Karpas-422 (cell line): ENCODE measurements around the gene DACT3. TPM values are rescaled to one million over a fixed set of nuclear protein-coding genes. Genes with fewer than 3 reads are reported as not detected.

Source experiments
- DNase-seq: peaks from one replicate; pipeline ENCODE4 v3.0.0-alpha.2; 2015
- H2AFZ ChIP-seq: fragments of 200-600 bp; sonication (generic); 2 replicates; pipeline ENCODE4 v1.6.1; 2014; ENCODE audit warnings: antibody characterized with exemption, low read length, mixed read lengths
- H3K27ac ChIP-seq: fragments of 200-600 bp; sonication (generic); 2 replicates; pipeline ENCODE4 v1.5.1; 2014; ENCODE audit warnings: mild to moderate bottlenecking, low read length, moderate library complexity
- H3K27me3 ChIP-seq: fragments of 200-600 bp; sonication (generic); 2 replicates; pipeline ENCODE4 v1.6.1; 2014; ENCODE audit warnings: low read length, mixed read lengths
- H3K36me3 ChIP-seq: fragments of 200-600 bp; sonication (generic); 2 replicates; pipeline ENCODE4 v1.6.1; 2014; ENCODE audit warnings: low read length, mixed read lengths; ENCODE audit not compliant: insufficient read depth
- H3K4me1 ChIP-seq: fragments of 200-600 bp; sonication (generic); 2 replicates; pipeline ENCODE4 v1.6.1; 2014; ENCODE audit warnings: mild to moderate bottlenecking, low read length, mixed read lengths
- H3K4me2 ChIP-seq: fragments of 200-600 bp; sonication (generic); 2 replicates; pipeline ENCODE4 v1.6.1; 2014; ENCODE audit warnings: low read length, low read depth, mild to moderate bottlenecking; ENCODE audit not compliant: poor library complexity, severe bottlenecking
- H3K4me3 ChIP-seq: fragments of 200-600 bp; sonication (generic); 2 replicates; pipeline ENCODE4 v1.5.1; 2014; ENCODE audit warnings: mild to moderate bottlenecking, antibody characterized with exemption, low read length, mixed read lengths
- H3K79me2 ChIP-seq: fragments of 200-600 bp; sonication (generic); 2 replicates; pipeline ENCODE4 v1.6.1; 2014; ENCODE audit warnings: mild to moderate bottlenecking, low read length, mixed read lengths
- H3K9ac ChIP-seq: fragments of 200-600 bp; sonication (generic); 2 replicates; pipeline ENCODE4 v1.6.0; 2014; ENCODE audit warnings: low read length
- H3K9me2 ChIP-seq: fragments of 200-600 bp; sonication (generic), shearing (Covaris generic); replicated peaks from 2 replicates; pipeline ENCODE4 v1.6.0; 2014; ENCODE audit warnings: mild to moderate bottlenecking, low read length, moderate library complexity; ENCODE audit not compliant: insufficient read depth
- H3K9me3 ChIP-seq: fragments of 300-700, 200-600 bp; sonication (generic); 2 replicates; pipeline ENCODE4 v1.6.1; 2014; ENCODE audit warnings: low read length, mixed read lengths
- H4K20me1 ChIP-seq: fragments of 200-600 bp; sonication (generic); 2 replicates; pipeline ENCODE4 v1.6.1; 2014; ENCODE audit warnings: mild to moderate bottlenecking, antibody characterized with exemption, low read length, low read depth; ENCODE audit not compliant: insufficient read depth
- total RNA-seq: library from RNA; depleted of rRNA; stranded (reverse); fragments of >200 nt; shearing (Covaris generic); gene quantifications from 2 replicates; pipeline ENCODE4 v1.2.3, GENCODE V29; 2014; ENCODE audit warnings: low replicate concordance

The DACT3 gene
- total RNA-seq, 1 experiment from 2014 or later = 0.19 TPM

DNA sequence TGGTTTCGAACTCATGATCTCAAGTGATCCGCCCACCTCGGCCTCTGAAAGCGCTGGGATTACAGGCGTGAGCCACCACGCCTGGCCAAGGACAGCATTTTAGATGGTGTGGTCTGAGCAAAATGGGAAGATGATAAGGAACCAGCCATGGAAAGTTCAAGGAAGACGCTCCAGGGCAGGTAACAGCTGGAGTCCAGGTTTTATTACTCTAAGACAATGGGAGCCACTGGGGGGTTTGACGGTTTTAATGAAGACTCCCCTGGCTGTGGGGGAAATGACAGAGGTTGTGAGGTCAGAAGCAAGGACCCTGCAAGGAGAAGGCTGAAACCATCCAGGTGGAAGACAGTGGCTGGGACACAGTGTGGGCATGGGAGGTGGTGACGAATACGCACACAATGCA lies 35.1 kb upstream of the DACT3 start:
- H3K9me2 ChIP-seq = no peaks in the 10 kb centered on the region
- DNase-seq = no peak
- H3K4me3 ChIP-seq = no peak overlapping the region
- H3K27me3 ChIP-seq = no peaks in the 10 kb centered on the region
- H4K20me1 ChIP-seq = no peaks in the 10 kb centered on the region
- peaks cover 57% of the 10 kb centered on the region for H3K36me3 ChIP-seq
- no peaks in the 10 kb centered on the region for H3K79me2 ChIP-seq
- H3K27ac ChIP-seq = no peak overlapping the region
- no peaks in the 10 kb centered on the region for H3K4me1 ChIP-seq
- H3K9me3 ChIP-seq = no peaks in the 10 kb centered on the region
- no peak overlapping the region for H3K4me2 ChIP-seq
- H3K9ac ChIP-seq = no peak overlapping the region
- no peak overlapping the region for H2AFZ ChIP-seq

DNA sequence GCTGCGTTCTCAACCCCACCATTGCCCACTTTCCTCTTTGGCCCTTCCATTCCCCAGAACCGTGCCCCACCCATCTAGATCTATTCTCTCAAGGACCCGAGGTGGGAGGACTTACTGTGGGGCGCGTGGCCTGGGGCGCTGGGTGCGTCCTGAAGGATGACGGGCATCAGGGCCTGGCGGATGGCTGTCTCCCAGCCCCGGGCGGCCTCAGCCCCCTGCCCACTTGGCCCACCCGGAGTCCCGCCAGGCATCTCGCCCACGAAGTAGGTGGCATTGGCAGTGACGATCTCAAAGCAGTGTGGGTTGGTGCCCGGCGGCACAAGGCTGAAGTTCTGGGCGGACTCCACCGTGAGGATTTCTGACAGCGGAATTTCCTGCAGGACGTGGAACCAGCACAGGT lies 32.8 kb upstream of the DACT3 start:
- H3K9me3 ChIP-seq = no peaks in the 10 kb centered on the region
- H3K27me3 ChIP-seq = no peaks in the 10 kb centered on the region
- no peaks in the 10 kb centered on the region for H3K4me1 ChIP-seq
- H4K20me1 ChIP-seq = no peaks in the 10 kb centered on the region
- H3K4me2 ChIP-seq = no peak overlapping the region
- H3K79me2 ChIP-seq = no peaks in the 10 kb centered on the region
- no peak overlapping the region for H2AFZ ChIP-seq
- no peak for DNase-seq
- H3K36me3 ChIP-seq = peaks cover 57% of the 10 kb centered on the region
- no peak overlapping the region for H3K27ac ChIP-seq
- no peaks in the 10 kb centered on the region for H3K9me2 ChIP-seq
- H3K4me3 ChIP-seq = no peak overlapping the region
- no peak overlapping the region for H3K9ac ChIP-seq

DNA sequence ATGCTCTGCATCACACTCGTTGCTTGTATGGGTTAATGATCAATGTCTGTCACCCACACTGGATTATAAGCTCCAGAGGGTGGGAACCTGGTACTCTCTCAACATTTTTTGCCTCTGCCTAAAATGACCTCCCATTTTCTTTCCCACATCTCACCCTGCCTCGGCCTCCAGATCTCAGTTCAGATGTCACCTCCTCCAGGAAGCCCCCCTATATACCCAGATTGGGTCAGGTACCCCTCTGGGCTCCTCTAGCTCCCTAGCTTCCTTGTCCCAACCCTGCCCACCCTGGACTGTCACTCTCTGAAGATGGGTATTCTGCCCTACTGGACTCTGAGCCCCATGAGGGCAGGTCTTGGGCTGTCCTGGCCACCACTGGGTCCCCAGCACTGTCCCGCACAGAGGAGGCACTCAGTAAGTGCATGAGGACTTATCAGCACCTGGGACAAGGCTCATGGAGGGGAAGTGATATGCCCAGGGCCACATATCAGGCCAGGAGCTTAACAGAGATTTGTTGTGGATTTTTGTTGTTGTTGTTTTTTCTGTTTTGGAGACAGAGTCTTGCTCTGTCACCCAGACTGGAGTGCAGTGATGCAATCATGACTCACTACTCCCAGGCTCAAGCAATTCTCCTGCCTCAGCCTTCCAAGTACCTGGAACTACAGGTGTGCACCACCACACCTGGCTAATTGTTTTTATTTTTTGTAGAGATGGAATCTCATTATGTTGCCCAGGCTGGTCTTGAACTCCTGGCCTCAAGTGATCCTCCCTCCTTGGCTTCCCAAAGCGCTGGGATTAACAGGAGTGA lies 32.1 kb upstream of the DACT3 start:
- no peak overlapping the region for H3K4me3 ChIP-seq
- H3K27ac ChIP-seq = no peak overlapping the region
- no peaks in the 10 kb centered on the region for H3K27me3 ChIP-seq
- H3K79me2 ChIP-seq = no peaks in the 10 kb centered on the region
- no peak overlapping the region for H3K4me2 ChIP-seq
- H3K9ac ChIP-seq = no peak overlapping the region
- no peaks in the 10 kb centered on the region for H4K20me1 ChIP-seq
- no peaks in the 10 kb centered on the region for H3K4me1 ChIP-seq
- H3K9me2 ChIP-seq = no peaks in the 10 kb centered on the region
- H3K9me3 ChIP-seq = no peaks in the 10 kb centered on the region
- H2AFZ ChIP-seq = no peak overlapping the region
- peaks cover 50% of the 10 kb centered on the region for H3K36me3 ChIP-seq
- no peak for DNase-seq

DNA sequence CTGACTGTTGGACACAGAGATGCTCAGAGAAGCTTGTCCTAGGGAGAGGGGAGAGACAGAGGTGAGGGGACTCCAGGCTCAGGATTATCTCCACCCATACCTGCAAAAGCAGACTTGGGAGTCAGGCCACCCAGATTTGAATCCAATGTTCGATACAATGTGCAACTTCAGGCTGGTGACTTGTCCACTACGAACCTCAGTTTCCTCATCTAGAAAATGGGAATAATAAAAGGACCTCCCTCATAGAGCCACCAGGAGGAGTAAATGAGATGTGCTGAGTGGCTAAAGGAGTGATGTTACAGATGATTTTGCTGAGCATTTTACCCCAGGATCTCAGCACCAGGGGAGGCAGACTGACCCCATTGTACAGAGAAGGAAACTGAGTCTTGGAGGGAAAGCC lies 31.0 kb upstream of the DACT3 start:
- no peak overlapping the region for H3K4me2 ChIP-seq

DNA sequence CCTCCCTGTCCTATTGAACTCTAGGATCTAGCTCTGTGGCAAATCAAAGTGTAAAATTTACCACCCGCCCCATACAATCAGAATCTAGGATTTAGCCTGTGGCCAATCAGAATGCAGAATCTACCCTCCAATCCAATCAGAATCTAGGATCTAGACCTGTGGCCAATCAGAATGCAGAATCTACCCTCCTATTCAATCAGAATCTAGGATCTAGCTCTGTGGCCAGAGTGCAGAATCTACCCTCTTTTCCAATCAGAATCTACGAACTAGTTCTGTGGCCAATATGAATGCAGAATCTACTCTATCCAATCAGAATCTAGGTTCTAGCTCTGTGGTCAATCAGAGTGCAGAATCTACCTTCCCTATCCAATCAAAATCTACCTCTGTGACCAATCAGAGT lies 30.1 kb upstream of the DACT3 start:
- H3K4me2 ChIP-seq = no peak overlapping the region
- no peaks in the 10 kb centered on the region for H3K9me2 ChIP-seq
- no peaks in the 10 kb centered on the region for H4K20me1 ChIP-seq
- H3K4me1 ChIP-seq = no peaks in the 10 kb centered on the region
- no peaks in the 10 kb centered on the region for H3K27me3 ChIP-seq
- no peak overlapping the region for H3K4me3 ChIP-seq
- H2AFZ ChIP-seq = no peak overlapping the region
- no peak overlapping the region for H3K9ac ChIP-seq
- no peak overlapping the region for H3K27ac ChIP-seq
- no peaks in the 10 kb centered on the region for H3K79me2 ChIP-seq
- H3K9me3 ChIP-seq = no peaks in the 10 kb centered on the region
- H3K36me3 ChIP-seq = peaks cover 48% of the 10 kb centered on the region
- DNase-seq = no peak

More for the DNA sequence above, 31.0 kb upstream of the DACT3 start:
- no peaks in the 10 kb centered on the region for H4K20me1 ChIP-seq
- peaks cover 52% of the 10 kb centered on the region for H3K36me3 ChIP-seq
- H3K4me1 ChIP-seq = no peaks in the 10 kb centered on the region
- no peak overlapping the region for H3K4me3 ChIP-seq
- no peaks in the 10 kb centered on the region for H3K9me3 ChIP-seq
- DNase-seq = no peak
- no peak overlapping the region for H2AFZ ChIP-seq
- H3K79me2 ChIP-seq = no peaks in the 10 kb centered on the region
- no peak overlapping the region for H3K27ac ChIP-seq
- no peak overlapping the region for H3K9ac ChIP-seq
- H3K9me2 ChIP-seq = no peaks in the 10 kb centered on the region
- no peaks in the 10 kb centered on the region for H3K27me3 ChIP-seq

DNA sequence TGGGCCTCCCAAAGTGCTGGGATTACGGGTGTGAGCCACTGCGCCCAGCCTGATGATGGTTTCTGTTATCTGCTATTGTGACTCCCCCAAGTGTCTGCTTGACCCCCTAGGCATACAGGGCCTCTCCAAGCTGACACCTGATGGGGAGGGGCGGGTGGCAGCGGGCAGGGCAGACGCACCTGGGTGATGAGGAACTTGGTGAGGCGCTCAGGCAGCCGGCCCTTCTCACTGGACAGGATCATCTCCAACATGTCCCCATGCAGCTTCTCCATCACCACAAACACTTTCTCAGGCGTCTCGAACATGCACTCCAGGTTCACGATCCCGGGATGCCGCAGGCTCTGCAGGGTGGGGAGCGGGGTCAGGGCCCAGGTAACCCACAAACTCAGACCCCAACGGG lies 28.4 kb upstream of the DACT3 start:
- no peak for DNase-seq
- H3K4me2 ChIP-seq = no peak overlapping the region
- peaks cover 46% of the 10 kb centered on the region for H3K36me3 ChIP-seq
- no peaks in the 10 kb centered on the region for H3K9me2 ChIP-seq
- H2AFZ ChIP-seq = no peak overlapping the region
- no peak overlapping the region for H3K9ac ChIP-seq
- H3K9me3 ChIP-seq = no peaks in the 10 kb centered on the region
- no peaks in the 10 kb centered on the region for H3K79me2 ChIP-seq
- no peak overlapping the region for H3K27ac ChIP-seq
- no peaks in the 10 kb centered on the region for H4K20me1 ChIP-seq
- H3K4me3 ChIP-seq = no peak overlapping the region
- H3K4me1 ChIP-seq = no peaks in the 10 kb centered on the region
- H3K27me3 ChIP-seq = no peaks in the 10 kb centered on the region

DNA sequence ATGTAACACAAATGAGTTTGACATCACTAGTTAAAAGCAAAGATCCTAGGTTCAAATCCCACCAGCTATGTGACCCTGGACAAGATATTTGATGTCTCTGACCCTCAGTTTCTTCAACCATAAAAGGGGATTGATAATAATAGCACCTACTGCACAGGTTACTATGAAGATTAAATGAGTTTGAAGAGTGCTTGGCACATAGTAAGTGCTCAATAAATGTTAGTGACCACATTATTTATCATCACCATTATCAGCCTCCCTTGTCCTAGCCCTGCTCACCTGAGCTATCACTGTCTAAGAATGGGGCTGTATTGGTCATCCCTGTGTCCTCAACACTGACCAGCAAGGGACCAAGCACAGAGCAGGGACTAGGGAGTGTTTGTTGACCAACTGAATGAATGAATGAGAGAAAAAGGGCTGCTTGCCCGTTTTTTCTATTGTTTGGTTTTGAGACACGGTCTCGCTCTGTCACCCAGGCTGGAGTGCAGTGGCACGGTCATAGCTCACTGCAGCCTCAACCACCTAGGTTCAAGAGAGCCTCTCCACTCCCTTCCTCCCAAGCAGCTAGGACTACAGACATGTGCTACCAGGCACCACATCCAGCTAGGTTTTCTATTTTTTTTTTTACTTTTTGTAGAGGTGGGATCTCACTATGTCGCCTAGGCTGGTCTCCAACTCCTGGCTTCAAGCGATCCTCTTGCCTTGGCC lies 26.6 kb upstream of the DACT3 start:
- Histone ChIP-seq H3K79me2 (no peaks in the 10 kb centered on the region), H3K4me2 (no peak overlapping the region), H3K27ac (no peak overlapping the region), H2AFZ (no peak overlapping the region), H3K9me2 (no peaks in the 10 kb centered on the region), H3K4me1 (no peaks in the 10 kb centered on the region), H4K20me1 (no peaks in the 10 kb centered on the region), H3K36me3 (peaks cover 32% of the 10 kb centered on the region), H3K9me3 (no peaks in the 10 kb centered on the region), H3K4me3 (no peak overlapping the region), H3K27me3 (no peaks in the 10 kb centered on the region), H3K9ac (no peak overlapping the region)
- no peak for DNase-seq

DNA sequence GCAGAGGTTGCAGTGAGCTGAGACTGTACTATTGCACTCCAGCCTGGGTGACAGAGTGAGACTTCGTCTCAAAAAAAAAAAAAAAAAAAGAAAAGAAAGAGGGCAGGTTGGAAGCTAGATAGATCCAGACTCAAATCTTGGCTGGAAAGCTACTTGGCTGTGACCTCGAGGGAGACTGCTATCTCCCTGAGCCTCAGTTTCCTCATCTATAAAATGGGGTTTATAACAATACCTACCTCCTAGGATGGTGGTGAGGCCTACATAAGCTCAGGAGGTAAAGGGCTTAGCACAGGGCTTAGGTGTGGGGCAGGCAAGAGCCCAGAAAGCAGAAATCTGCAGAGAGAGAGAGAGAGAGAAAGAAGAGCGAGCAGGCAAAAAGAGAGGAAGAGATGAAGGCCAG lies 24.2 kb upstream of the DACT3 start:
- Histone ChIP-seq H3K4me3 (no peak overlapping the region), H4K20me1 (no peaks in the 10 kb centered on the region)

More for the DNA sequence above, 24.2 kb upstream of the DACT3 start:
- no peak overlapping the region for H2AFZ ChIP-seq
- H3K9me2 ChIP-seq = no peaks in the 10 kb centered on the region
- no peak overlapping the region for H3K9ac ChIP-seq
- H3K79me2 ChIP-seq = no peaks in the 10 kb centered on the region
- H3K36me3 ChIP-seq = peaks cover 14% of the 10 kb centered on the region; the same call in 1 of the 2 replicates
- no peaks in the 10 kb centered on the region for H3K9me3 ChIP-seq
- H3K27ac ChIP-seq = no peak overlapping the region
- H3K4me2 ChIP-seq = no peak overlapping the region
- H3K27me3 ChIP-seq = no peaks in the 10 kb centered on the region
- no peak for DNase-seq
- H3K4me1 ChIP-seq = no peaks in the 10 kb centered on the region
